ENCODE data around the gene CLDN1. TPM values are rescaled to one million over a fixed set of nuclear protein-coding genes. Genes with fewer than 3 reads are reported as not detected.
A peak's percentile ranks its signal among the peaks of the same experiment; 100 is the strongest.

CLDN1 gene
- total and polyA plus RNA-seq, 8 donors: 20.6 to 107 (median 29.5) TPM

GRCh38 chr3:190320594-190321362 is 1.5 kb downstream of the CLDN1 start:
- peak overlapping the region; percentile 34 to 82 (median 60) for H3K4me3 ChIP-seq
- H3K36me3 ChIP-seq: no peaks in the 10 kb centered on the region
- TF ChIP-seq CTCF (IDR thresholded peaks at IDR 0.05): no peak
- peak overlapping the region in 3 of 4 donors; percentile 74 to 94 (median 93) for H3K27ac ChIP-seq
- intact Hi-C loops (cut with DNase I): no loop called here
- no peaks in the 10 kb centered on the region for H3K27me3 ChIP-seq
- ATAC-seq: peak in 2 of 4 donors; percentile 1 to 5
- H3K9me3 ChIP-seq: no peaks in the 10 kb centered on the region
- no peak for FAIRE-seq
- H3K4me1 ChIP-seq: peaks cover 0 to 9% (median 6%) of the 10 kb centered on the region in 3 donors
- WGBS, 2 donors: 26 to 27% methylated on average over 7 of the region's 7 CpGs
- no peak for DNase-seq

DNA sequence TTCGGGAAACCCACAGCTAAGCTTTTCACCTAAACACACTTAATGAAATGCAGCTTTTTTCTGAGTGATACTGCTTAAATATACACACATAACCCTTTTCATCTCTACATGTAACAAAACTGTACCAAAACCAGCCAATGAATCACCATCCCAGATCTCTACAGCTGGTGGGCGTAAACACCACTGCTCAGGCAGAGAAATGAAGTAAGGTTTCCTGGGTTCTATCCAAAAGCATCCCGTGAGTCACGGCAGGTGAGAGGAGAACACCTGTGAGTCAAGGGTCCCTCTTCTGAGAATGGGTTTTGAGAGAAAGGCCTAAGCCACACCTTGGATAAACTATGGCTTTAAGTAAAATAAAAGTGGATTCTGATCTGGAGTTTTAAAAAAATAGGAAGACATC is 2.6 kb downstream of the CLDN1 start:
- H3K27me3 ChIP-seq: no peaks in the 10 kb centered on the region
- FAIRE-seq: no peak
- no peaks in the 10 kb centered on the region for H3K9me3 ChIP-seq
- H3K4me1 ChIP-seq: peaks cover 10 to 16% (median 12%) of the 10 kb centered on the region in 3 donors
- WGBS, 2 donors: 21 to 22% methylated on average over 4 of the region's 4 CpGs
- peak in 4 of 6 donors; percentile 41 to 71 (median 49) for DNase-seq
- peak overlapping the region in 2 of 4 donors; percentile 93 to 94 for H3K27ac ChIP-seq
- peak; percentile 16 to 64 (median 27) for ATAC-seq
- TF ChIP-seq CTCF (IDR thresholded peaks at IDR 0.05): no peak
- H3K36me3 ChIP-seq: no peaks in the 10 kb centered on the region
- peak overlapping the region; percentile 19 to 82 (median 60) for H3K4me3 ChIP-seq
- intact Hi-C loops (cut with DNase I): no loop called here

GRCh38 chr3:190318666-190319065 is 3.6 kb downstream of the CLDN1 start:
- H3K4me1 ChIP-seq: peaks cover 10 to 26% (median 20%) of the 10 kb centered on the region in 3 donors
- no peaks in the 10 kb centered on the region for H3K9me3 ChIP-seq
- no peak for TF ChIP-seq CTCF (IDR thresholded peaks at IDR 0.05)
- H3K36me3 ChIP-seq: no peaks in the 10 kb centered on the region
- peak overlapping the region in 2 of 4 donors; percentile 67 to 82 for H3K4me3 ChIP-seq
- DNase-seq (no peak), ATAC-seq (no peak), FAIRE-seq (no peak)
- peak overlapping the region in 2 of 4 donors; percentile 93 to 94 for H3K27ac ChIP-seq
- 72% methylated on average over 5 of the region's 5 CpGs for WGBS, 2 donors
- intact Hi-C loops (cut with DNase I): no loop called here
- no peaks in the 10 kb centered on the region for H3K27me3 ChIP-seq

DNA sequence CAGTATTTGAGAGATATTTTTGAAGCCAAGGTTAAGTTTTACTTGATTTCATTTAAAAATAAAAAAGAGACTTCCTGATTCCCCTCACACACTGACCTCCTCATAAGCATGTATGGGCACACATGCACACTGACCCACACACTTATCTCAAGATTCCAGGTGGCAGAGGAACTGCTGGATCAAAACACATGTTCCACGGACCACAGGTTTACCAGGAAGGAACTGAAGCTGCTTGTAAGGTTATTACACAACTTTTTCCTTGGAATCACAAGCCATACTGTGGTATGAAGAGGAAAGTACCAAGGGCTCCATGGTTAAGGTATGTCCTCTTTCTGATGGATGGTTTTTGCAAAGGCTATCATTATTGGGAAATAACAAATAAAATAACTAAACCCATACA is 7.5 kb downstream of the CLDN1 start:
- TF ChIP-seq CTCF (IDR thresholded peaks at IDR 0.05): no peak
- 24 to 30% methylated on average over 1 of the region's 1 CpG for WGBS, 2 donors
- Histone ChIP-seq H3K4me3 (no peak overlapping the region), H3K27me3 (no peaks in the 10 kb centered on the region), H3K4me1 (peaks cover 10 to 28% (median 26%) of the 10 kb centered on the region in 3 donors), H3K27ac (peak overlapping the region in 2 of 4 donors; percentile 54 to 71), H3K36me3 (no peaks in the 10 kb centered on the region), H3K9me3 (no peaks in the 10 kb centered on the region)
- ATAC-seq (peak; percentile 44 to 71 (median 68)), DNase-seq (peak in 2 of 6 donors; percentile 50 to 55), FAIRE-seq (no peak)
- intact Hi-C loops (cut with DNase I): no loop called here

- WGBS, 2 donors: 37 to 42% methylated on average over 3 of the region's 3 CpGs
Observed at GRCh38 chr3:190309414-190309813, 12.8 kb downstream of the CLDN1 start.

More at GRCh38 chr3:190309414-190309813, 12.8 kb downstream of the CLDN1 start:
- Histone ChIP-seq H3K4me1 (peaks cover 28 to 48% (median 45%) of the 10 kb centered on the region in 3 donors), H3K27me3 (no peaks in the 10 kb centered on the region), H3K4me3 (no peak overlapping the region), H3K36me3 (no peaks in the 10 kb centered on the region), H3K9me3 (no peaks in the 10 kb centered on the region), H3K27ac (peak overlapping the region in 1 of 4 donors; percentile 89)
- TF ChIP-seq CTCF (IDR thresholded peaks at IDR 0.05): no peak
- ATAC-seq (no peak), DNase-seq (no peak), FAIRE-seq (no peak)
- intact Hi-C loops (cut with DNase I): no loop called here
